OCI-LY7 (cell line): ENCODE results near the gene SAMMSON.

Experiments used
- CTCF ChIP-seq: fragments of 200-600 bp; sonication (generic); conservative IDR thresholded peaks from 2 replicates; pipeline ENCODE4 v1.5.1; 2014; ENCODE audit warnings: mild to moderate bottlenecking, antibody characterized with exemption, low read length, moderate library complexity, mixed read lengths
- EZH2phosphoT487 ChIP-seq: fragments of 200-600 bp; sonication (generic); IDR thresholded peaks from 2 replicates; pipeline ENCODE4 v1.6.1; 2018; ENCODE audit warnings: low read depth, borderline replicate concordance, mild to moderate bottlenecking, mixed run types, antibody characterized with exemption, low read length, moderate library complexity, mixed read lengths

- TF ChIP-seq CTCF (no peak), EZH2phosphoT487 (no peak)
Observed at GRCh38 chr3:69976021-69976420, 23.5 kb upstream of the SAMMSON start.
